Stimulated activated CD4-positive, alpha-beta T cell treated with anti-CD3 and anti-CD28 coated beads, Interleukin-2, amount 100 ng/mL, for 4 hours (primary cell): Measurements from ENCODE around the gene IL33.

Experiments used
- DNase-seq: peaks from one replicate; pipeline ENCODE4 v3.0.0-alpha.2; 2020; ENCODE audit warnings: low read depth

Gene IL33

DNA sequence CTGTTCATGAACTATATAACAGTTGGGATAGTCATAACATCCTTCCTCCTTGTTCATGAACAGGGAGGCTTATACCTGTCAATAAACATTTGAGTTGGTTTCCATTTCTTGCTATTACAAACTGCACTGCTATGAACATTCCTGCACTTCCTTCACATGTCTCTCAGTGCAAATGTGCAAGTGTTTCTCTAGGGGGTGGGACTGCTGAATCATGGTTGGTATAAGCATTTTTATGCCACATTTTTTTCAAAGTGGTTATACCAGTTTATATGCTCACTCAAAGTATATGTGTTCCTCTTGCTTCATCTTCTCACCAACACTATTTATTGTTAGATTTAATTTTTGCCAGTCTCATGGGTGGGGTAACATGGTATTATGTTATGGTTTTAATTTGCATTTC, 86.8 kb downstream of the IL33 start:
- DNase-seq, result no peak

DNA sequence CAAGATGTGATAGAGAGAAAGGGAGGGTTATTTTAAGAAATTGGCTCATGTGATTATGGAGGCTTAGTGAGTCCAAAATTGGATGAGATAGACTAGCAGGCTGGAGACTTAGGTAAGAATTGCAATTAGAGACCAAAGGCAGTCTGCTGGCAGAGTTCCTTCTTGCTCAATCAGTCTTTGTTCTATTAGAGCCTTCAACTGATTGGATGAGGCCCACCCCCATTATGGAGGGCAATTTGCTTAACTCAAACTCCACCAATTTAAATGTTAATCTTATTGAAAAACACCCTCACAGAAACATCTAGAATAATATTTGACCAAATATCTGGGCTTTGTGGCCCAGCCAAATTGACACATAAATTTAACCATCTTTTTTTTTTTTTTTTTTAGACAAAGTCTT, 88.6 kb downstream of the IL33 start:
- no peak for DNase-seq

DNA sequence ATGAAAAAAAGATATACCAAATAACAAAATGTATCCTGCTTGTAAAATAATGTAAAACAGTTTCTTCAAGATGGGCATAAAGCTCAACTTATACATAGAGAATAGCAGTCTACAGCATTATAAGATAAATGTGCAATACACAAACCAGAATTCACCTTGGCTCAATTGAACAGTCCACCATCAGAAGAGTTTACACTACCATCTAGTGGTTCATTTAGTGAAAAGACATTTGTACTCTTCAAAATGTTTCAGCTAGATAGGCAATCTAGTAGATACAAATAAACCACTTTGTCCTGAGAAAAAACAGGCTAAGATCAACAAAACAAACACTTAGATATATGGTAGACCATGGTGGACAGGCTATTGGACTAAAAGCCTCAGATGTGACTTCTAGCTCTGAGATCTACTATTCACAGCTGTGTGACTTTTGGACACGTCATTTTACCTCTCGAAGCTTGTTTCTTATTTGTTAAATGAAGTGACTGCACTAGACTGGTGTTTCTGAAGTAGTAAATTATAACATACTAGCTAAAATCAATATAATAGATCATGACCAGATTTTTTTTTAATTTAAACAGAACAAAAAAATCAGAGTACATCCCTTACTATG, 90.5 kb downstream of the IL33 start:
- DNase-seq, result no peak
